IPS-15b (cell line): ENCODE data around the gene PDZRN4.
"Not testable (repeated sequence)": the region's sequence is repeated elsewhere in the genome, so short reads cannot be mapped to it uniquely, and the experiment has no call there.

Source experiments
- H3K27me3 ChIP-seq: one replicate; pipeline ENCODE4 v1.6.1; 2013; ENCODE audit warnings: low read length; ENCODE audit not compliant: control insufficient read depth, insufficient read depth
- H3K36me3 ChIP-seq: one replicate; pipeline ENCODE4 v1.6.1; 2013; ENCODE audit warnings: low read length; ENCODE audit not compliant: control insufficient read depth, insufficient read depth
- H3K4me1 ChIP-seq: one replicate; pipeline ENCODE4 v1.6.1; 2013; ENCODE audit warnings: mild to moderate bottlenecking, low read length; ENCODE audit not compliant: control insufficient read depth, insufficient read depth
- H3K4me3 ChIP-seq: one replicate; pipeline ENCODE4 v1.5.1; 2013; ENCODE audit warnings: low read depth, low read length
- H3K9ac ChIP-seq: one replicate; pipeline ENCODE4 v1.6.1; 2013; ENCODE audit warnings: low read depth, mild to moderate bottlenecking, low read length
- H3K9me3 ChIP-seq: one replicate; pipeline ENCODE4 v1.6.1; 2013; ENCODE audit warnings: mild to moderate bottlenecking, low read length; ENCODE audit not compliant: control insufficient read depth, insufficient read depth

The PDZRN4 gene

GRCh38 chr12:41189395-41190251, 1.5 kb downstream of the PDZRN4 start:
- Histone ChIP-seq H3K4me3 (peak overlapping the region; percentile 64), H3K9me3 (no peaks in the 10 kb centered on the region), H3K9ac (no peak overlapping the region), H3K4me1 (peaks cover 2% of the 10 kb centered on the region), H3K27me3 (peaks cover 48% of the 10 kb centered on the region), H3K36me3 (no peaks in the 10 kb centered on the region)

GRCh38 chr12:41190338-41190737, 2.2 kb downstream of the PDZRN4 start:
- H3K4me3 ChIP-seq = peak overlapping the region; percentile 64
- peaks cover 48% of the 10 kb centered on the region for H3K27me3 ChIP-seq
- H3K36me3 ChIP-seq = no peaks in the 10 kb centered on the region
- peaks cover 2% of the 10 kb centered on the region for H3K4me1 ChIP-seq
- H3K9ac ChIP-seq = no peak overlapping the region
- no peaks in the 10 kb centered on the region for H3K9me3 ChIP-seq

- not testable (repeated sequence) for H3K4me3 ChIP-seq, H3K4me1 ChIP-seq, H3K36me3 ChIP-seq, H3K9ac ChIP-seq, H3K9me3 ChIP-seq
- H3K27me3 ChIP-seq = peaks cover 44% of the 10 kb centered on the region
Observed at GRCh38 chr12:41191549-41191948, 3.4 kb downstream of the PDZRN4 start.

- Histone ChIP-seq H3K4me3 (no peak overlapping the region), H3K4me1 (peaks cover 2% of the 10 kb centered on the region), H3K27me3 (peaks cover 27% of the 10 kb centered on the region), H3K36me3 (no peaks in the 10 kb centered on the region), H3K9me3 (no peaks in the 10 kb centered on the region), H3K9ac (no peak overlapping the region)
Observed at GRCh38 chr12:41193311-41193710, 5.2 kb downstream of the PDZRN4 start.

GRCh38 chr12:41202051-41202450, 13.9 kb downstream of the PDZRN4 start:
- Histone ChIP-seq H3K9ac (no peak overlapping the region), H3K4me3 (no peak overlapping the region), H3K4me1 (peaks cover 3% of the 10 kb centered on the region), H3K36me3 (no peaks in the 10 kb centered on the region), H3K9me3 (no peaks in the 10 kb centered on the region), H3K27me3 (no peaks in the 10 kb centered on the region)

- no peaks in the 10 kb centered on the region for H3K27me3 ChIP-seq
- H3K36me3 ChIP-seq = no peaks in the 10 kb centered on the region
- no peak overlapping the region for H3K4me3 ChIP-seq
- H3K4me1 ChIP-seq = peaks cover 3% of the 10 kb centered on the region
- no peak overlapping the region for H3K9ac ChIP-seq
- H3K9me3 ChIP-seq = no peaks in the 10 kb centered on the region
Observed at GRCh38 chr12:41205070-41205709, 17.1 kb downstream of the PDZRN4 start.

GRCh38 chr12:41206298-41206697, 18.2 kb downstream of the PDZRN4 start:
- Histone ChIP-seq H3K4me3 (no peak overlapping the region), H3K9ac (no peak overlapping the region), H3K27me3 (no peaks in the 10 kb centered on the region), H3K4me1 (peaks cover 3% of the 10 kb centered on the region), H3K9me3 (no peaks in the 10 kb centered on the region), H3K36me3 (no peaks in the 10 kb centered on the region)

GRCh38 chr12:41211448-41211847, 23.3 kb downstream of the PDZRN4 start:
- no peaks in the 10 kb centered on the region for H3K27me3 ChIP-seq
- no peaks in the 10 kb centered on the region for H3K36me3 ChIP-seq
- H3K9me3 ChIP-seq = no peaks in the 10 kb centered on the region
- H3K9ac ChIP-seq = no peak overlapping the region
- H3K4me3 ChIP-seq = no peak overlapping the region
- no peaks in the 10 kb centered on the region for H3K4me1 ChIP-seq

- Histone ChIP-seq H3K4me3 (no peak overlapping the region), H3K9me3 (no peaks in the 10 kb centered on the region), H3K27me3 (no peaks in the 10 kb centered on the region), H3K36me3 (no peaks in the 10 kb centered on the region), H3K4me1 (no peaks in the 10 kb centered on the region), H3K9ac (no peak overlapping the region)
Observed at GRCh38 chr12:41212625-41213024, 24.5 kb downstream of the PDZRN4 start.

- Histone ChIP-seq H3K36me3 (no peaks in the 10 kb centered on the region), H3K4me1 (no peaks in the 10 kb centered on the region), H3K4me3 (no peak overlapping the region), H3K27me3 (no peaks in the 10 kb centered on the region), H3K9ac (no peak overlapping the region), H3K9me3 (no peaks in the 10 kb centered on the region)
Observed at GRCh38 chr12:41213107-41213506, 25.0 kb downstream of the PDZRN4 start.

- H3K9ac ChIP-seq = no peak overlapping the region
- H3K27me3 ChIP-seq = no peaks in the 10 kb centered on the region
- H3K36me3 ChIP-seq = no peaks in the 10 kb centered on the region
- H3K4me3 ChIP-seq = no peak overlapping the region
- no peaks in the 10 kb centered on the region for H3K9me3 ChIP-seq
- no peaks in the 10 kb centered on the region for H3K4me1 ChIP-seq
Observed at GRCh38 chr12:41213648-41214047, 25.5 kb downstream of the PDZRN4 start.

- Histone ChIP-seq H3K27me3 (no peaks in the 10 kb centered on the region), H3K9me3 (no peaks in the 10 kb centered on the region), H3K4me3 (no peak overlapping the region), H3K9ac (no peak overlapping the region), H3K36me3 (no peaks in the 10 kb centered on the region), H3K4me1 (no peaks in the 10 kb centered on the region)
Observed at GRCh38 chr12:41217727-41218126, 29.6 kb downstream of the PDZRN4 start.
